ENCODE results near the gene CSNK1G1.

DNA sequence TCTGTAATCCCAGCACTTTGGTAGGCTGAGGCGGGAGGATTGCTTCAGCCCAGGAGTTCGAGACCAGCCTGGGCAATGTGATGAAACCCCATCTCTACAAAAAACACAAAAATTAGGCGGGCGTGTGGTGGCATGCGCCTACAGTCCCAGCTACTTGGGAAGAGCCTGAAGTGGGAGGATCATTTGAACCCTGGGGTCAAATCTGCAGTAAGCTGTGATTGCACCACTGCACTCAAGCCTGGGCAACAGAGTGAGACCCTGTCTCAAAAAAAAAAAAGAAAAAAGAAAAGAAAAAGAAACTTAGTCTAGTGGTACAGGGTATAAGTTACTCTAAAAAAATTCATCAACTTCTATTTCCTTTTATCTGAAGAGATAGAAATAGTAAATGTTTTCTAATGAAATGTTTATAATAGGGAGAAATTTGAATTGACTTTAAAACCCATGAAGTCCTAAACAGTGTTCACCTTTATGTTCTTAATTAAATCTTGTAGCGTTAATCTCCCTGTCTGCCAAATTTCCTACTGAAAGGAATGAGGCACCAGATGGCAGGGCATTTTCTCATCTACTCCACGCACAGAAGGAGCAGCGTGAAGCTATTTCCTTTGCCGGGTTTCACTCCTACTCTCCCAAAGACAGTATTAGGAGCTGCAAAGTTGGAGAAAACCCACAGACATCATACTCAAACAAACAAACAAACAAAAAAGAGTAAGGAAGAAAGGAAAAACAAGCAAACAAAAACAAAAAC is 23.4 kb upstream of the CSNK1G1 start:
- TF ChIP-seq ZFX (IDR thresholded peaks at IDR 0.05; ENCODE audit: borderline replicate concordance) = no peak
- TF ChIP-seq, protein P1, sequence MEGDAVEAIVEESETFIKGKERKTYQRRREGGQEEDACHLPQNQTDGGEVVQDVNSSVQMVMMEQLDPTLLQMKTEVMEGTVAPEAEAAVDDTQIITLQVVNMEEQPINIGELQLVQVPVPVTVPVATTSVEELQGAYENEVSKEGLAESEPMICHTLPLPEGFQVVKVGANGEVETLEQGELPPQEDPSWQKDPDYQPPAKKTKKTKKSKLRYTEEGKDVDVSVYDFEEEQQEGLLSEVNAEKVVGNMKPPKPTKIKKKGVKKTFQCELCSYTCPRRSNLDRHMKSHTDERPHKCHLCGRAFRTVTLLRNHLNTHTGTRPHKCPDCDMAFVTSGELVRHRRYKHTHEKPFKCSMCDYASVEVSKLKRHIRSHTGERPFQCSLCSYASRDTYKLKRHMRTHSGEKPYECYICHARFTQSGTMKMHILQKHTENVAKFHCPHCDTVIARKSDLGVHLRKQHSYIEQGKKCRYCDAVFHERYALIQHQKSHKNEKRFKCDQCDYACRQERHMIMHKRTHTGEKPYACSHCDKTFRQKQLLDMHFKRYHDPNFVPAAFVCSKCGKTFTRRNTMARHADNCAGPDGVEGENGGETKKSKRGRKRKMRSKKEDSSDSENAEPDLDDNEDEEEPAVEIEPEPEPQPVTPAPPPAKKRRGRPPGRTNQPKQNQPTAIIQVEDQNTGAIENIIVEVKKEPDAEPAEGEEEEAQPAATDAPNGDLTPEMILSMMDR (IDR thresholded peaks at IDR 0.05) = no peak
